Ovary (tissue), 3 donors: ENCODE results near the gene MX2.

ENCODE experiments used
- POLR2A ChIP-seq: fragments of 450-650 bp; IDR thresholded peaks from one replicate; pipeline ENCODE4 v1.6.1; 2017; ENCODE audit warnings: antibody characterized with exemption, mild to moderate bottlenecking, moderate library complexity
- TF ChIP-seq, protein P1 (sequence below), 3 donors: fragments of 450-650 bp in 2 of 3; fragments of 200-600 bp in 1 of 3; IDR thresholded peaks; one replicate each; pipeline versions ENCODE4 v1.5.1 to v1.8.0; 2016 to 2022; ENCODE audit warnings: antibody characterized with exemption in 3 of 3, mild to moderate bottlenecking in 1 of 3
- donor health status: DM: no; HTN: no; CAD: no.

DNA sequence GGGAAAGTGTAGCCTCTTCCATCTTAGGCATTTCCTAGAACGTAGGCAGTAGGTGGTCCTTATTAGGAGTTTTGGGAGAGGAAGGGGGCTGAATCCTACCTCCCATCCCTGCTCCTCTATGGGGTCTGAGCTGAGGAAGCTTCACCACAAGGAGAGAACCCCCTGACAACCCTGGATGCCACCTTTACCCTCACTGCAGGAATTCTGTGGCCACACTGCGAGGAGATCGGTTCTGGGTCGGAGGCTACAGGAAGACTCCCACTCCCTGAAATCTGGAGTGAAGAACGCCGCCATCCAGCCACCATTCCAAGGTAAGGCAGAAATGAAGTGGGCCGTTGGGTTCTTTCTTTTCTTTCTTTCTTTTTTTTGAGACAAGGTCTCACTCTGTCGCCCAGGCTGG lies 65.7 kb downstream of the MX2 start:
- TF ChIP-seq, protein P1, sequence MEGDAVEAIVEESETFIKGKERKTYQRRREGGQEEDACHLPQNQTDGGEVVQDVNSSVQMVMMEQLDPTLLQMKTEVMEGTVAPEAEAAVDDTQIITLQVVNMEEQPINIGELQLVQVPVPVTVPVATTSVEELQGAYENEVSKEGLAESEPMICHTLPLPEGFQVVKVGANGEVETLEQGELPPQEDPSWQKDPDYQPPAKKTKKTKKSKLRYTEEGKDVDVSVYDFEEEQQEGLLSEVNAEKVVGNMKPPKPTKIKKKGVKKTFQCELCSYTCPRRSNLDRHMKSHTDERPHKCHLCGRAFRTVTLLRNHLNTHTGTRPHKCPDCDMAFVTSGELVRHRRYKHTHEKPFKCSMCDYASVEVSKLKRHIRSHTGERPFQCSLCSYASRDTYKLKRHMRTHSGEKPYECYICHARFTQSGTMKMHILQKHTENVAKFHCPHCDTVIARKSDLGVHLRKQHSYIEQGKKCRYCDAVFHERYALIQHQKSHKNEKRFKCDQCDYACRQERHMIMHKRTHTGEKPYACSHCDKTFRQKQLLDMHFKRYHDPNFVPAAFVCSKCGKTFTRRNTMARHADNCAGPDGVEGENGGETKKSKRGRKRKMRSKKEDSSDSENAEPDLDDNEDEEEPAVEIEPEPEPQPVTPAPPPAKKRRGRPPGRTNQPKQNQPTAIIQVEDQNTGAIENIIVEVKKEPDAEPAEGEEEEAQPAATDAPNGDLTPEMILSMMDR (IDR thresholded peaks at IDR 0.05), result no peak
- no peak for TF ChIP-seq POLR2A
